Activated CD8-positive, alpha-beta memory T cell treated with anti-CD3 and anti-CD28 coated beads for 24 hours (primary cell): Measurements from ENCODE around the gene BTBD2.
"Not testable (repeated sequence)": the region's sequence is repeated elsewhere in the genome, so short reads cannot be mapped to it uniquely, and the experiment has no call there.

Source experiments
- DNase-seq: peaks from one replicate; pipeline ENCODE4 v3.0.0-alpha.2; 2020

The BTBD2 gene

GRCh38 chr19:2012941-2013682 lies 2.4 kb downstream of the BTBD2 start:
- DNase-seq, result no peak

GRCh38 chr19:2011169-2011568 lies 4.3 kb downstream of the BTBD2 start:
- DNase-seq, result no peak

- no peak for DNase-seq
Observed at GRCh38 chr19:2010135-2010668, 5.3 kb downstream of the BTBD2 start.

GRCh38 chr19:2003874-2004273 lies 11.6 kb downstream of the BTBD2 start:
- no peak for DNase-seq

- DNase-seq, result no peak
Observed at GRCh38 chr19:1999856-2000515, 15.5 kb downstream of the BTBD2 start.

GRCh38 chr19:1998712-1999708 lies 16.5 kb downstream of the BTBD2 start:
- DNase-seq, result no peak

- DNase-seq, result no peak
Observed at GRCh38 chr19:1997353-1998233, 17.9 kb downstream of the BTBD2 start.

- no peak for DNase-seq
Observed at GRCh38 chr19:1992759-1993260, 22.7 kb downstream of the BTBD2 start.

GRCh38 chr19:1991018-1991913 lies 24.2 kb downstream of the BTBD2 start:
- no peak for DNase-seq

- DNase-seq, result no peak
Observed at GRCh38 chr19:1990230-1991017, 25.1 kb downstream of the BTBD2 start.

- no peak for DNase-seq
Observed at GRCh38 chr19:1989513-1990229, 25.8 kb downstream of the BTBD2 start.

GRCh38 chr19:1988464-1988863 lies 27.1 kb downstream of the BTBD2 start:
- not testable (repeated sequence) for DNase-seq

- DNase-seq, result no peak
Observed at GRCh38 chr19:1987197-1988187, 28.0 kb downstream of the BTBD2 start.

GRCh38 chr19:1986357-1987162 lies 29.0 kb downstream of the BTBD2 start:
- DNase-seq, result no peak

GRCh38 chr19:1985588-1986356 lies 29.7 kb downstream of the BTBD2 start:
- DNase-seq, result no peak

GRCh38 chr19:1984357-1984756 lies 31.2 kb downstream of the BTBD2 start:
- DNase-seq, result no peak
